Type B pancreatic cell (in vitro differentiated cells): Measurements from ENCODE around the gene BAHD1. TPM values are rescaled to one million over a fixed set of nuclear protein-coding genes. Genes with fewer than 3 reads are reported as not detected.
A peak's percentile ranks its signal among the peaks of the same experiment; 100 is the strongest.
"Not testable (repeated sequence)": the region's sequence is repeated elsewhere in the genome, so short reads cannot be mapped to it uniquely, and the experiment has no call there.

Experiments
- DNase-seq: peaks from one replicate; pipeline ENCODE4 v3.0.0; 2021; ENCODE audit warnings: mixed read lengths; ENCODE audit not compliant: unreplicated experiment; ENCODE audit errors: extremely low spot score
- H3K27ac Mint-ChIP-seq: 2 replicates; pipeline ENCODE4 v1.8.0; 2021; ENCODE audit warnings: mild to moderate bottlenecking, mixed read lengths
- H3K27me3 Mint-ChIP-seq: 2 replicates; pipeline ENCODE4 v1.8.0; 2021; ENCODE audit warnings: mixed read lengths
- H3K36me3 Mint-ChIP-seq: 2 replicates; pipeline ENCODE4 v1.8.0; 2021; ENCODE audit warnings: mixed read lengths
- H3K4me1 Mint-ChIP-seq: one replicate; pipeline ENCODE4 v1.8.0; 2021; ENCODE audit warnings: mixed read lengths; ENCODE audit not compliant: unreplicated experiment
- H3K4me3 Mint-ChIP-seq: 2 replicates; pipeline ENCODE4 v1.8.0; 2021; ENCODE audit warnings: mild to moderate bottlenecking, mixed read lengths
- H3K9me3 Mint-ChIP-seq: 2 replicates; pipeline ENCODE4 v1.8.0; 2021; ENCODE audit warnings: mixed read lengths
- total RNA-seq: library from RNA; stranded (reverse); gene quantifications from 2 replicates; pipeline ENCODE4 v1.2.1, GENCODE V29; 2021; ENCODE audit warnings: low replicate concordance
- TF ChIP-seq, protein P1 (sequence below): fragments of 200-600 bp; sonication (generic); conservative IDR thresholded peaks from 2 replicates; pipeline ENCODE4 v1.5.0; 2021; ENCODE audit warnings: antibody characterized with exemption, mild to moderate bottlenecking

The BAHD1 gene
- total RNA-seq, 1 donor from 2014 or later = 21.6 TPM

DNA sequence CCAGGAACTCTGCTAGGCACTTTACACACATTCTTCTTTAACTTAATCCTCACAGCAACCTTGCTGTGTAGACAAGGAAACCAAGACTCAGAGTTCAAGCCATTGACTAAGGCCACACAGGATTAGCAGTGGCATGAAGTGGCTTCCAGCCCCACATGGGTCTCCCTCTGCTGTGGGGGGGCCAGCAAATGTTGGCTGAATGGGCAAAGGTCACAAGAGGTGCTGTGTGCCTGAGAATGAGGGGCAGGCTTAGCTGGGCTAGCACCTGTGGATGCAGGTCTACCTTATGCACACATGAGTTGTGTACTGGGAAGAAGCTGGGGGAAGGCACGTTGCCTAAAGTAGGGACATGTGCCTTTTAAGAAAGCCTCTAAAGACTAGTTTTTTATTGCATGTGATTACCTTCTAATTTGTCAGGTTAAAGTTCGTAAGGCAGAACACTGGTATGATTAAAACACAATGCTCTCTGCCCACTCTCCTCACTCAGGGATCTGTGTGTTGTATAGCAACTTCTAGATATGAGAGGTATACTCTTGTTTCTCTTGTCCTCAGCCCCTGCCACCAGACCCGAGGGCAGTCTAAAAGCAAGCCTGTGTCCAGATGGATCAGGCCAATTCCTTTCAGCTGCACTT lies 10.9 kb downstream of the BAHD1 start:
- TF ChIP-seq, protein P1, sequence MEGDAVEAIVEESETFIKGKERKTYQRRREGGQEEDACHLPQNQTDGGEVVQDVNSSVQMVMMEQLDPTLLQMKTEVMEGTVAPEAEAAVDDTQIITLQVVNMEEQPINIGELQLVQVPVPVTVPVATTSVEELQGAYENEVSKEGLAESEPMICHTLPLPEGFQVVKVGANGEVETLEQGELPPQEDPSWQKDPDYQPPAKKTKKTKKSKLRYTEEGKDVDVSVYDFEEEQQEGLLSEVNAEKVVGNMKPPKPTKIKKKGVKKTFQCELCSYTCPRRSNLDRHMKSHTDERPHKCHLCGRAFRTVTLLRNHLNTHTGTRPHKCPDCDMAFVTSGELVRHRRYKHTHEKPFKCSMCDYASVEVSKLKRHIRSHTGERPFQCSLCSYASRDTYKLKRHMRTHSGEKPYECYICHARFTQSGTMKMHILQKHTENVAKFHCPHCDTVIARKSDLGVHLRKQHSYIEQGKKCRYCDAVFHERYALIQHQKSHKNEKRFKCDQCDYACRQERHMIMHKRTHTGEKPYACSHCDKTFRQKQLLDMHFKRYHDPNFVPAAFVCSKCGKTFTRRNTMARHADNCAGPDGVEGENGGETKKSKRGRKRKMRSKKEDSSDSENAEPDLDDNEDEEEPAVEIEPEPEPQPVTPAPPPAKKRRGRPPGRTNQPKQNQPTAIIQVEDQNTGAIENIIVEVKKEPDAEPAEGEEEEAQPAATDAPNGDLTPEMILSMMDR = no peak
- DNase-seq = no peak
- H3K27ac Mint-ChIP-seq = no peak overlapping the region
- no peak overlapping the region for H3K4me3 Mint-ChIP-seq
- peaks cover 42% of the 10 kb centered on the region for H3K4me1 Mint-ChIP-seq
- no peaks in the 10 kb centered on the region for H3K36me3 Mint-ChIP-seq
- no peaks in the 10 kb centered on the region for H3K27me3 Mint-ChIP-seq
- H3K9me3 Mint-ChIP-seq = no peaks in the 10 kb centered on the region

DNA sequence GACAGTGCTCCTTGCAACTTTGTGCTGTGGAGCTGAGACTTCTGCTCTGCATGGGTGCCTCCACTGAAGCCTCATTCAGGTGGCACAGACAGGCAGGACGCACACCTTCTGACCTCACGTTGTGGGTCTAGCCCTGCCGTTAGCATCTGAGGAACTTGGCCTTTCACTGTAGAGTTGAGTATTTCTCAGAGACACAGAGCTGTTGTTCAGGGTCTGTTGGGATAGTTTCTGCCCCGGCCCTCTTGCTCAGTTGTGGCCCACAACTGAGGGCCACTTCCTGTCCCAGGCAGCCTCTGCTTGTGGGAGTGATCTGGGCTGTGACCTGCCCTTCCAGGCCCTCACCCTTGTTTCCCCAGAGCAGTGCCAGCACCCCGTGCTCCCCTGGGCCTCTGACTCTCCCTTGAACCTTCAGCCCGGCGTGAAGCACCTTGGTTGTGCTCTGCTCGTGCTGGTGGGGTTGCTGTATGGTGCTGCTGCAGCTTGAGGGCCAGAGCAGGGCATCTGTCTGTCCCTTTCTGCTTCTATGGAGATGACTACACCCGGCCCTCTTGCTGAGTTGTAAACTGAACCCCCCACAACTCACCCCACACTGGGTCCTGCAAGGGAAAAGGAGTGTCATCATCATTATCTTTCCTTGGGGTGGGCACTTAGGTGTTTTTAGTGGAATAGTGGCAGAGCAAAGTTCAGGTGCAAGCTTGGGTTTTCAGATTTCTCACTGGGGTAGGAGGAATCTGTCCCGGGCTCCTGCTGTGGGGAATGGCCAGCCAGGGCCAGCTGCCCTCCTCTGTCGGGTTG lies 11.7 kb downstream of the BAHD1 start:
- Mint-ChIP-seq H3K36me3 (no peaks in the 10 kb centered on the region), H3K27ac (peak overlapping the region; percentile 18), H3K4me1 (peaks cover 45% of the 10 kb centered on the region), H3K4me3 (no peak overlapping the region), H3K27me3 (no peaks in the 10 kb centered on the region), H3K9me3 (no peaks in the 10 kb centered on the region)
- no peak for DNase-seq
- TF ChIP-seq, protein P1 = no peak

DNA sequence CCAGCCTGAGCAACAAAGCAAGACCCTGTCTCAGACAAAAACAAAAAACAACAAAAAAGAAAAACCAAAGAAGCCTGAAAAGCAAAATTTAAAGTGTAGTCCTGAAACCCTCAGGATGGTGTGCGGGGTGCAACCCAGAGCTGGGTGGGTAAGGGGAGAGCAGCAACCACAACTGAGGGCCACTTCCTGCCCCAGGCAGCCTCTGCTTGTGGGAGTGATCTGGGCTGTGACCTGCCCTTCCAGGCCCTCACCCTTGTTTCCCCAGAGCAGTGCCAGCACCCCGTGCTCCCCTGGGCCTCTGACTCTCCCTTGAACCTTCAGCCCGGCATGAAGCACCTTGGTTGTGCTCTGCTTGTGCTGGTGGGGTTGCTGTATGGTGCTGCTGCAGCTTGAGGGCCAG lies 13.2 kb downstream of the BAHD1 start:
- H3K4me1 Mint-ChIP-seq = peaks cover 45% of the 10 kb centered on the region
- not testable (repeated sequence) for H3K9me3 Mint-ChIP-seq, H3K27me3 Mint-ChIP-seq, H3K36me3 Mint-ChIP-seq, H3K4me3 Mint-ChIP-seq, DNase-seq, H3K27ac Mint-ChIP-seq

DNA sequence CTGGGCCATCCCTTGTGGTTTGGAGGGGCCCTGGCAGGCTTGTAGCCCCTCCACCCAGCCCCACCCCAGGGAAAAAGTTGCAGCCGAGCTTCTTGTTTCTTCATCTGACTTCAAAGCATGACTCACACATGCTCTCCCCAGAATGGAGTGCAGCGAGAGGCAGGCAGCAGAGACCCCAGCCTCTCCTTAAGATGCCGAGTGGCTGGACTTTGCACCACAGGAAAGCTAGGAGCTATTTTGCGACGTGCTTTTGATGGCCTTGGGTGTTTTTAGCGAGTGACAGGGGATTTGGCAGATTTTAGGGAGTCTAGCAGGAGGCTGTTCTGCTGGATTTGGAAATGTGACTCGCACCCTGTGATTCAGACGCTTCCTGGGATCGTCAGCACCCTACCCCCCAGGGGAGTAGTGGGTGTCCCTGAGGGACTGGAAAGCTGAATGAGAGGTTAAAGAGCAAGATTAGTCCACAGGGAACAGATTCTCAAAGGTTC lies 14.2 kb downstream of the BAHD1 start:
- H3K4me1 Mint-ChIP-seq = peaks cover 40% of the 10 kb centered on the region
- TF ChIP-seq, protein P1 = no peak
- no peak overlapping the region for H3K4me3 Mint-ChIP-seq
- H3K27me3 Mint-ChIP-seq = no peaks in the 10 kb centered on the region
- no peaks in the 10 kb centered on the region for H3K36me3 Mint-ChIP-seq
- peak overlapping the region; percentile 23 for H3K27ac Mint-ChIP-seq
- H3K9me3 Mint-ChIP-seq = no peaks in the 10 kb centered on the region
- no peak for DNase-seq

DNA sequence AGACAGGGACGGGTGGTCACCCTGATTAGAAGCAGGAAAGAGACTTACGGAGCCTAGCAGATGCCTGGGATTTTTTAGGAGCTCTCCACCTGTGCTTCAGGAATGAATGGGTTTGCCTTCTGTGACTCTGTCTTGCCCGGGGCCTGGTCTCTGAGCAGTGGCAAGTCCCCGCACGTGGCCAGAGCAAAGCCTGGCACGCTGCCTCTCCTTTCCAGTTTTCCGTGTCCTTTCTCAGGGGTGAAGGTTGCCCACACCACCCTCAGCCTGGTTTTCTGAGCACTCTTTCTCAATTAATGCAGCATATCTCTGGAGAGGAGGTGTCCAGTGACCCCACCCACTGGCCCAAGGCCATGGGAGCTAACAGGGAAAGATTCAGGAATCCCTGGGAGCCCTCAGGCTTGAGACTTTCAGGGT lies 15.6 kb downstream of the BAHD1 start:
- Mint-ChIP-seq H3K9me3 (no peaks in the 10 kb centered on the region), H3K27ac (no peak overlapping the region)

DNA sequence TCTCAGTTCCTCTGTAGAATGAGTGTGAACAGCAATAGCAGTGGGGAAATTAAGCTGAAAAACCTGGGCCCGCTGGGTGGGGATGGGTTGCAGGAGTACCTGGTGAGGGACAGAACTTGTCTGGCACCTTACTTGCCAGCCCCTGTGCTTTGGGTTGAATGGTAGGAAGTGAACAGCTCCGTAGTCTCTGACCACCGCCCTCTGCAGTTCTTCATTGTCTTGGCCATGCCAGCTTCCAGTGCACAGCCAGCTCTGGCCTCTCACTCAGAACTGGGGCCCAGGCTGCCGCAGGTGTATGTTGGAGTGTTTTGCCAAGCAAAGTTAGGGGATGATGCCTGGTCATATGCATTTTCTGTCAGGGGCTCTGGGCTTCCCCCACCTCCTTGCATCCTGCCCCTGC lies 16.0 kb downstream of the BAHD1 start:
- H3K4me3 Mint-ChIP-seq = no peak overlapping the region
- TF ChIP-seq, protein P1 = no peak
- H3K27ac Mint-ChIP-seq = no peak overlapping the region
- no peaks in the 10 kb centered on the region for H3K36me3 Mint-ChIP-seq
- H3K9me3 Mint-ChIP-seq = no peaks in the 10 kb centered on the region
- H3K27me3 Mint-ChIP-seq = no peaks in the 10 kb centered on the region
- DNase-seq = no peak
- H3K4me1 Mint-ChIP-seq = peaks cover 30% of the 10 kb centered on the region

More for the DNA sequence above, 15.6 kb downstream of the BAHD1 start:
- no peak for DNase-seq
- Mint-ChIP-seq H3K36me3 (no peaks in the 10 kb centered on the region), H3K4me3 (no peak overlapping the region), H3K27me3 (no peaks in the 10 kb centered on the region), H3K4me1 (peaks cover 33% of the 10 kb centered on the region)
- TF ChIP-seq, protein P1 = no peak
